Cardiac fibroblast (primary cell): ENCODE results near the gene TMEM272.

Experiments used
- DNase-seq, 2 donors: peaks; one replicate each; pipeline versions ENCODE4 v3.0.0 to v3.0.0-alpha.2; 2010; ENCODE audit warnings: low read depth in 2 of 2
- H3K4me3 ChIP-seq, 2 donors: replicated peaks in 1 of 2; 1 replicate in 1 of 2; 2 replicates in 1 of 2; pipeline ENCODE4 v1.5.1; 2011; ENCODE audit warnings: low read depth in 2 of 2, low read length in 2 of 2, mild to moderate bottlenecking in 2 of 2, moderate library complexity in 1 of 2
- CTCF ChIP-seq: IDR thresholded peaks from one replicate; pipeline ENCODE4 v1.5.1; 2011; ENCODE audit warnings: low read depth, mild to moderate bottlenecking, low read length, inconsistent platforms

Gene TMEM272

GRCh38 chr13:51823359-51823758 is 21.6 kb downstream of the TMEM272 start:
- no peak for TF ChIP-seq CTCF
- no peak for DNase-seq
- H3K4me3 ChIP-seq, result no peak overlapping the region

DNA sequence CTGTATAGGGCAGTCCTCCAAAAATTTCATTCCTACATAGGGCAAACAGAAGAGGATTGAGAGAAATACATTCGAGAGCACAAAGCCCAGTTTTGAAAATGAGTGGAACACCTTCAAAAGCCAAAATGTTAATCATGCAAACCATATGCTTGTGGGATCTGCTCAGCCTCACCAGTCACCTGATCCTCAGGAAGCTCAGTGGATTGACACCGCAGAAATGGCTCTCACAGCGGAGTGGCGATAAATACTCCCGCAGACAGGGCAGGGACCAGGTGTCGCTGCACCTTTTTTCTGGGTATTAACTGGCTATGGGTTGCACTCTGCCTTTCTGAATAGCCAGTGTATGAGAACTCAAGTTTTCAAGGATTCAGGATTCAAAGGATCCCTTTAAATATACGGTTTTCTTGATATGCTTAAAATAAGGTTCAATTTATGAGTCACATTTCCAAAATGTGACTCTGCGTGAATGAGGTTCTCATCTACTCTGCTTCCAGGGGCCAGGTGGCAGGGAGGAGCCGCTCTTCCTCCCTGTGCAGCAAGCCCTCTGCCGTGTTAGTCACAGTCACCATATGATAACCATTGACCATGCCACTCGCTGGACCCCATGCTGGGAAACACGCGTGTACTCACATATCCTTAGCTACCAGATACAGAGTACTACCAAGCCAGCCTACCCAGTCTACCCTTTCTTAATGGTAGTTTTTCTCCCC is 22.7 kb downstream of the TMEM272 start:
- DNase-seq, result no peak
- no peak overlapping the region for H3K4me3 ChIP-seq

DNA sequence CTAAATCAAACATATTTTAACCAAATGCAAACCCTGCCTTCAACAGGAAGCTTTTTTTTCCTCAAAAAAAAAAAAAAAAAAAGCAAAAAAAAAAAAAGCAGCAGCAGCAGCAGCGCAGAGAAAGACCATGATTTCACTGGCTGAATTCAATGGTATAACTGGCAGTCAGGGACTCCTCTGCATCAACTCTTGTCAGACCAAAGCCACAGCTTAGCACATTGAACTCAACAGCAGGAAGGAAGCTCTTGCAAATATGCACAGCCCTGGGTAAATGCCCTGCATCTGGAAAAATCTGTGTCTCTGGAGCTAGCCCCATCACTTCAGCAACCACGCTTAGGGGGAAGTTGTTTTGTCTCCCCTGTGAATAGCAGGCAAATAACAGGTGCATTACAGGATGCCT is 23.4 kb downstream of the TMEM272 start:
- TF ChIP-seq CTCF, result no peak
- no peak overlapping the region for H3K4me3 ChIP-seq
- DNase-seq, result no peak

More for the DNA sequence above, 22.7 kb downstream of the TMEM272 start:
- no peak for TF ChIP-seq CTCF

DNA sequence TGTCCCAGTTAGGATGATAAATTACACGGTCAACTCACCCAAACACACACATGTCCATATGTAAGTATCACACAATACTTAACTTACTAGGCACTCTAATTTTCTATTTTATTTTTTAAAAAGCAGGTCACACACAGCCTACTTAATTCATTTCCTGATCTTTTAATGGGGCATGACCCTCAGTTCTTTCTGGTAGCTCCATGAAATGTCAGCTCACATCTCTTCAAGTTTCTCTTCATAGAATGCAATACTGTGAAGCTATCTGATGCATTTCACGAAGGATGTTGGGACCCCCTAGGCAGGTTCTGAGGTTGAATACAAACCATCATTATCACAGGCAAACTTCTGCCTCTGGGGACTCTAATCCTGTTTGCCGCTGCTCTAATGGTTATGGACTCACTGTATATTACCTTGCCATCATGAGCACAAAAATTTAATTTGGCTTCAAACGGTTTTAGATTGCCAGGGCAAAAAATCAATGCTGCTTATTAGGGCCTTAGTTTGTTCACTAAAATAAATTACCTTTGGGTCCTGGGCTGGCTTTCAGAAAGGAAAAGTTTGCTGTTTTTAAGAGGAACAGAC is 24.9 kb downstream of the TMEM272 start:
- no peak for DNase-seq
- H3K4me3 ChIP-seq, result no peak overlapping the region

DNA sequence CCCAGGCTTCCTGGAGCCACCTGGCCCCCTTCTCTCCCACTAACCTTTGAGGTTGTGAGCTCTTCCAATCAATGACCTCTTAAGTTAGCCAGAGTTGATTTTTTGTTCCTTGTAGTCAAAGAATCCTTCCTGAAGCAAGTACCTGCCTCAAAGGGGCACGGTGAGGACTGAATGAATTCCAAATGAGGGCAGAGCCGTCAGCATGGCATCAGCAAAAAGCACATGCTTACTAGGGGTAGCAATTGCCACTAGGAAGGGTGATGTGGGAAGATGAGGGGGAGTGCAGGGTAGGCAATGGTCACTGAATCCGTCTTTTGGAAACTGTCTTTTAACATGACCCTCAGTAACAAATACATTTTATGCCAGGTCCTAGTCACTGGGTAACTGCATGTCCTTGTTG is 25.4 kb downstream of the TMEM272 start:
- DNase-seq, result no peak
- TF ChIP-seq CTCF, result no peak
- H3K4me3 ChIP-seq, result no peak overlapping the region

More for the DNA sequence above, 24.9 kb downstream of the TMEM272 start:
- no peak for TF ChIP-seq CTCF

DNA sequence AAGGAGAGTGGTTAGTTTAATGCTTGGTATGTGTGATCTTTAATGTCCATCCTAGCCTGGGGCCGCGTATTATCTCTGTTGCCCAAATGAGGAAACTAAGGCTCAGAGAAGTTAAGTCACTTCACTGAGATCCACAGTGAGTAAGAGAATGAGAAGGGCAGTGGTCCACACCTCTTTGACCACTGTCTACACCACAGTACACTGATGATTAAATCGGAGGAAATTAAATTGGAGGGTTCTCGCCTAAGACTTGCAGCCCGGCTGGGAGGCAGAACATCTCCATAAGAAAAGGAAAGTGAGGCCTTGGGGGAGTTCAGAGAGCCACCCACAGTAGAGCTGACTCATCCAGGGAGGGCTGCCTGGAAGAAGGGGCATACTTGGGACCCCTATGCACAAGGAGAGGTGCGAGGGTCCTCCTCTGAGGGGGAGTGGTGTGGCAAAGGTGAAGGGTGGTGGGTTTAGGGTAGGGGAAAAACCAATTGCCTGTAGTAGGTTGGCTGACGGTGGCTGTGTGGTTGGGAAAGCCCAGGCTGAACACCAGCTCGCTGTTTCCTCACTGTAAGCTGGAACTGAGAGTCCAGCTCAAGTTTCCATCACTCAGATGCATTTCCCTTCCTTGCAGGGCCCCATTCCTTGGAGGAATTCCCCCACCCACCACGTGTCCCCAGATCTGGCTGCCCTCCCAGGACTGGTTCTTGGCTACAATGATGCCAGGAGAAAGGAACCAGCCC is 26.0 kb downstream of the TMEM272 start:
- H3K4me3 ChIP-seq, result no peak overlapping the region
- TF ChIP-seq CTCF, result no peak
- DNase-seq, result peak; percentile 21 to 71
